Natural killer cell treated with Interleukin-12 subunit alpha and Interleukin-12 subunit beta and Interleukin-15 and Interleukin-18, amount 100 ng/mL, for 72 hours (primary cell): ENCODE measurements around the gene SOX6. TPM values are rescaled to one million over a fixed set of nuclear protein-coding genes. Genes with fewer than 3 reads are reported as not detected.
"Not testable (repeated sequence)": the region's sequence is repeated elsewhere in the genome, so short reads cannot be mapped to it uniquely, and the experiment has no call there.

ENCODE experiments used
- ATAC-seq, 2 donors: fragments of 150-1000 bp; cut with Tn5 transposase in 1 of 2; sonication (Bioruptor Pico), chemical (Tn5 transposase) in 1 of 2; 2 replicates each; pipeline ENCODE4 v1.10.0; 2021
- DNase-seq: peaks from one replicate; pipeline ENCODE4 v3.0.0; 2022; ENCODE audit warnings: low spot score
- H3K27ac Mint-ChIP-seq, 2 donors: 1 replicate in 1 of 2; 2 replicates in 1 of 2; pipeline ENCODE4 v1.8.0; 2022; ENCODE audit warnings: mixed read lengths in 2 of 2, mild to moderate bottlenecking in 1 of 2, moderate library complexity in 1 of 2
- H3K27me3 Mint-ChIP-seq, 2 donors: 1 replicate in 1 of 2; 2 replicates in 1 of 2; pipeline ENCODE4 v1.8.0; 2022; ENCODE audit warnings: mixed read lengths in 2 of 2
- H3K36me3 Mint-ChIP-seq: one replicate; pipeline ENCODE4 v1.8.0; 2022; ENCODE audit warnings: mixed read lengths
- H3K4me1 Mint-ChIP-seq, 2 donors: 1 replicate in 1 of 2; 2 replicates in 1 of 2; pipeline ENCODE4 v1.8.0; 2022; ENCODE audit warnings: low read depth in 2 of 2, mixed read lengths in 2 of 2, mild to moderate bottlenecking in 1 of 2
- H3K4me3 Mint-ChIP-seq: one replicate; pipeline ENCODE4 v1.8.0; 2022; ENCODE audit warnings: mixed read lengths
- H3K9me3 Mint-ChIP-seq: 2 replicates; pipeline ENCODE4 v1.8.0; 2022; ENCODE audit warnings: mixed read lengths
- total RNA-seq, 2 donors: library from RNA; stranded (reverse); gene quantifications; one replicate each; pipeline ENCODE4 v1.2.3, GENCODE V29; 2022

Gene SOX6
- total RNA-seq, 2 donors from 2014 or later, result not detected

- H3K4me1 Mint-ChIP-seq, result no peaks in the 10 kb centered on the region
- no peak overlapping the region for H3K27ac Mint-ChIP-seq
- H3K36me3 Mint-ChIP-seq, result no peaks in the 10 kb centered on the region
- H3K9me3 Mint-ChIP-seq, result peaks cover 9% of the 10 kb centered on the region
- ATAC-seq (no peak), DNase-seq (no peak)
- H3K4me3 Mint-ChIP-seq, result no peak overlapping the region
- H3K27me3 Mint-ChIP-seq, result no peaks in the 10 kb centered on the region
Observed at GRCh38 chr11:16082095-16083055, 274.0 kb downstream of the SOX6 start.

GRCh38 chr11:16081382-16082094 is 274.8 kb downstream of the SOX6 start:
- DNase-seq (no peak), ATAC-seq (no peak)
- H3K27me3 Mint-ChIP-seq, result no peaks in the 10 kb centered on the region
- no peak overlapping the region for H3K27ac Mint-ChIP-seq
- no peaks in the 10 kb centered on the region for H3K4me1 Mint-ChIP-seq
- no peak overlapping the region for H3K4me3 Mint-ChIP-seq
- no peaks in the 10 kb centered on the region for H3K36me3 Mint-ChIP-seq
- H3K9me3 Mint-ChIP-seq, result peaks cover 10% of the 10 kb centered on the region

- Mint-ChIP-seq H3K4me1 (no peaks in the 10 kb centered on the region), H3K27ac (no peak overlapping the region), H3K36me3 (no peaks in the 10 kb centered on the region), H3K4me3 (no peak overlapping the region), H3K9me3 (peaks cover 13% of the 10 kb centered on the region), H3K27me3 (no peaks in the 10 kb centered on the region)
- no peak for DNase-seq
- no peak for ATAC-seq
Observed at GRCh38 chr11:16080688-16081381, 275.5 kb downstream of the SOX6 start.

- H3K36me3 Mint-ChIP-seq, result peaks cover 5% of the 10 kb centered on the region
- no peaks in the 10 kb centered on the region for H3K4me1 Mint-ChIP-seq
- H3K27ac Mint-ChIP-seq, result no peak overlapping the region
- no peak for DNase-seq
- H3K4me3 Mint-ChIP-seq, result no peak overlapping the region
- H3K27me3 Mint-ChIP-seq, result no peaks in the 10 kb centered on the region
- H3K9me3 Mint-ChIP-seq, result peaks cover 17% of the 10 kb centered on the region
- ATAC-seq, result no peak
Observed at GRCh38 chr11:16078936-16079335, 277.4 kb downstream of the SOX6 start.

GRCh38 chr11:16070573-16070972 is 285.8 kb downstream of the SOX6 start:
- no peak overlapping the region for H3K4me3 Mint-ChIP-seq
- H3K27me3 Mint-ChIP-seq, result no peaks in the 10 kb centered on the region
- H3K9me3 Mint-ChIP-seq, result peaks cover 20% of the 10 kb centered on the region
- DNase-seq, result no peak
- no peak overlapping the region for H3K27ac Mint-ChIP-seq
- no peak for ATAC-seq
- H3K4me1 Mint-ChIP-seq, result no peaks in the 10 kb centered on the region
- peaks cover 5% of the 10 kb centered on the region for H3K36me3 Mint-ChIP-seq

- H3K4me1 Mint-ChIP-seq, H3K27me3 Mint-ChIP-seq, DNase-seq, H3K4me3 Mint-ChIP-seq, H3K27ac Mint-ChIP-seq, H3K36me3 Mint-ChIP-seq, ATAC-seq: not testable (repeated sequence)
- H3K9me3 Mint-ChIP-seq, result peaks cover 11% of the 10 kb centered on the region
Observed at GRCh38 chr11:16067268-16067667, 289.1 kb downstream of the SOX6 start.

- no peaks in the 10 kb centered on the region for H3K27me3 Mint-ChIP-seq
- ATAC-seq, result no peak
- H3K27ac Mint-ChIP-seq, result no peak overlapping the region
- H3K4me1 Mint-ChIP-seq, result no peaks in the 10 kb centered on the region
- no peak for DNase-seq
- no peaks in the 10 kb centered on the region for H3K36me3 Mint-ChIP-seq
- no peak overlapping the region for H3K4me3 Mint-ChIP-seq
- peaks cover 6% of the 10 kb centered on the region for H3K9me3 Mint-ChIP-seq
Observed at GRCh38 chr11:16059332-16059731, 297.0 kb downstream of the SOX6 start.

- H3K36me3 Mint-ChIP-seq, result no peaks in the 10 kb centered on the region
- no peaks in the 10 kb centered on the region for H3K27me3 Mint-ChIP-seq
- peaks cover 6% of the 10 kb centered on the region for H3K9me3 Mint-ChIP-seq
- DNase-seq (no peak), ATAC-seq (no peak)
- H3K4me1 Mint-ChIP-seq, result no peaks in the 10 kb centered on the region
- no peak overlapping the region for H3K4me3 Mint-ChIP-seq
- H3K27ac Mint-ChIP-seq, result no peak overlapping the region
Observed at GRCh38 chr11:16058671-16059070, 297.7 kb downstream of the SOX6 start.

GRCh38 chr11:16052750-16053149 is 303.6 kb downstream of the SOX6 start:
- no peaks in the 10 kb centered on the region for H3K4me1 Mint-ChIP-seq
- H3K4me3 Mint-ChIP-seq, result no peak overlapping the region
- DNase-seq (no peak), ATAC-seq (no peak)
- H3K9me3 Mint-ChIP-seq, result peaks cover 14% of the 10 kb centered on the region
- H3K36me3 Mint-ChIP-seq, result no peaks in the 10 kb centered on the region
- H3K27ac Mint-ChIP-seq, result no peak overlapping the region
- H3K27me3 Mint-ChIP-seq, result no peaks in the 10 kb centered on the region

- DNase-seq (no peak), ATAC-seq (no peak)
- Mint-ChIP-seq H3K36me3 (no peaks in the 10 kb centered on the region), H3K9me3 (peaks cover 9% of the 10 kb centered on the region), H3K4me1 (no peaks in the 10 kb centered on the region), H3K4me3 (no peak overlapping the region), H3K27ac (no peak overlapping the region), H3K27me3 (no peaks in the 10 kb centered on the region)
Observed at GRCh38 chr11:16049611-16050010, 306.7 kb downstream of the SOX6 start.

GRCh38 chr11:16047073-16047472 is 309.3 kb downstream of the SOX6 start:
- Mint-ChIP-seq H3K27ac (no peak overlapping the region), H3K27me3 (no peaks in the 10 kb centered on the region), H3K4me3 (no peak overlapping the region), H3K9me3 (peaks cover 3% of the 10 kb centered on the region), H3K4me1 (no peaks in the 10 kb centered on the region), H3K36me3 (no peaks in the 10 kb centered on the region)
- ATAC-seq (no peak), DNase-seq (no peak)

- Mint-ChIP-seq H3K27ac (no peak overlapping the region), H3K4me3 (no peak overlapping the region), H3K27me3 (no peaks in the 10 kb centered on the region), H3K9me3 (no peaks in the 10 kb centered on the region), H3K4me1 (no peaks in the 10 kb centered on the region), H3K36me3 (no peaks in the 10 kb centered on the region)
- DNase-seq (no peak), ATAC-seq (peak in 1 of 2 donors; percentile 15)
Observed at GRCh38 chr11:16043617-16044016, 312.7 kb downstream of the SOX6 start.

- no peaks in the 10 kb centered on the region for H3K4me1 Mint-ChIP-seq
- H3K4me3 Mint-ChIP-seq, result no peak overlapping the region
- H3K9me3 Mint-ChIP-seq, result no peaks in the 10 kb centered on the region
- DNase-seq, result no peak
- no peak for ATAC-seq
- no peaks in the 10 kb centered on the region for H3K27me3 Mint-ChIP-seq
- H3K36me3 Mint-ChIP-seq, result no peaks in the 10 kb centered on the region
- no peak overlapping the region for H3K27ac Mint-ChIP-seq
Observed at GRCh38 chr11:16041207-16041606, 315.1 kb downstream of the SOX6 start.

- no peak overlapping the region for H3K4me3 Mint-ChIP-seq
- H3K4me1 Mint-ChIP-seq, result no peaks in the 10 kb centered on the region
- DNase-seq, result no peak
- no peak overlapping the region for H3K27ac Mint-ChIP-seq
- no peaks in the 10 kb centered on the region for H3K27me3 Mint-ChIP-seq
- no peaks in the 10 kb centered on the region for H3K9me3 Mint-ChIP-seq
- H3K36me3 Mint-ChIP-seq, result no peaks in the 10 kb centered on the region
- no peak for ATAC-seq
Observed at GRCh38 chr11:16040151-16040550, 316.2 kb downstream of the SOX6 start.
